T follicular helper cell (primary cell): Measurements from ENCODE around the gene IRF4.
"Not testable (repeated sequence)": the region's sequence is repeated elsewhere in the genome, so short reads cannot be mapped to it uniquely, and the experiment has no call there.

Source experiments
- DNase-seq: peaks from one replicate; pipeline ENCODE4 v3.0.0-alpha.2; 2020; ENCODE audit warnings: low read depth

IRF4 gene

GRCh38 chr6:366389-367297 lies 24.9 kb upstream of the IRF4 start:
- DNase-seq, result no peak

- no peak for DNase-seq
Observed at GRCh38 chr6:367298-367794, 24.2 kb upstream of the IRF4 start.

- no peak for DNase-seq
Observed at GRCh38 chr6:367891-368630, 23.5 kb upstream of the IRF4 start.

GRCh38 chr6:369559-370431 lies 21.8 kb upstream of the IRF4 start:
- DNase-seq, result no peak

GRCh38 chr6:370555-370954 lies 21.0 kb upstream of the IRF4 start:
- DNase-seq, result no peak

GRCh38 chr6:371851-372250 lies 19.7 kb upstream of the IRF4 start:
- DNase-seq, result not testable (repeated sequence)

- DNase-seq, result no peak
Observed at GRCh38 chr6:372336-372911, 19.1 kb upstream of the IRF4 start.

GRCh38 chr6:373031-373430 lies 18.5 kb upstream of the IRF4 start:
- DNase-seq, result no peak

- no peak for DNase-seq
Observed at GRCh38 chr6:373773-374724, 17.5 kb upstream of the IRF4 start.

GRCh38 chr6:374956-375355 lies 16.6 kb upstream of the IRF4 start:
- no peak for DNase-seq

GRCh38 chr6:376827-377640 lies 14.5 kb upstream of the IRF4 start:
- DNase-seq, result no peak

- DNase-seq, result not testable (repeated sequence)
Observed at GRCh38 chr6:377641-378020, 13.9 kb upstream of the IRF4 start.

GRCh38 chr6:378090-378957 lies 13.2 kb upstream of the IRF4 start:
- DNase-seq, result no peak

GRCh38 chr6:378958-379409 lies 12.6 kb upstream of the IRF4 start:
- no peak for DNase-seq

GRCh38 chr6:379410-380181 lies 12.0 kb upstream of the IRF4 start:
- DNase-seq, result no peak

- DNase-seq, result no peak
Observed at GRCh38 chr6:380234-381218, 11.0 kb upstream of the IRF4 start.
